ENCODE results near the gene ZNF292.

DNA sequence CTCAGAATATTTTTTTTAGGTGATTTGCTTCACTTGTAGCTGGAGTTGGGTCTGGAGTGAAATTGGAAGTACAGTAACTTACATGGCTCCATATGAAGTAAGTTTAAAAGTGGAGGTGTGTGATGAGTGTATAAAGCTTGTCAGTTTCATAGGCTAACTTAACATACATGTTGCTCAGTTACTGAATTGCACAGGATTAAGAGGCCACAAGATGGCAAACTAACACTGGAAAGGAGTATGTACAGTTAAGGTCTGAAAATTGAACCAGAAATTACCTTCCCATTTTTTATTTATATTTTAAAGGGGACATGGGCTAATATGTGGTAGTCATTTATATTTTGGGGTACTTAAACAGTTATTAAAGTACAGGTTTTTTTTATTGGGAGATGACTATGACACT, 121.8 kb downstream of the ZNF292 start:
- no peak for TF ChIP-seq POLR2A (IDR thresholded peaks at IDR 0.05; ENCODE audit: low read depth, low read length)
- TF ChIP-seq TAF1 (IDR thresholded peaks at IDR 0.05; ENCODE audit: borderline replicate concordance, low read depth, low read length), result no peak
- no peak for TF ChIP-seq POLR2AphosphoS5 (IDR thresholded peaks at IDR 0.05; ENCODE audit: low read depth, low read length)

All from GM12892 (cell line).